Peyer's patch (tissue), 4 donors: ENCODE data around the gene EIF6.

Experiments used
- POLR2A ChIP-seq, 2 donors: fragments of 450-650 bp; IDR thresholded peaks; one replicate each; pipeline ENCODE4 v1.5.1; 2017; ENCODE audit warnings: antibody characterized with exemption in 2 of 2, mild to moderate bottlenecking in 2 of 2, moderate library complexity in 2 of 2
- TF ChIP-seq, protein P1 (sequence below), 6 experiments: fragments of 450-650 bp in 4 of 6; fragments of 200-600 bp in 2 of 6; sonication (generic) in 1 of 6; IDR thresholded peaks; one replicate each; pipeline ENCODE4 v1.5.1; 2017 to 2019; ENCODE audit warnings: antibody characterized with exemption in 6 of 6, mild to moderate bottlenecking in 3 of 6, moderate library complexity in 1 of 6

GRCh38 chr20:35284992-35285805 lies 627 bp upstream of the EIF6 start:
- TF ChIP-seq, protein P1, sequence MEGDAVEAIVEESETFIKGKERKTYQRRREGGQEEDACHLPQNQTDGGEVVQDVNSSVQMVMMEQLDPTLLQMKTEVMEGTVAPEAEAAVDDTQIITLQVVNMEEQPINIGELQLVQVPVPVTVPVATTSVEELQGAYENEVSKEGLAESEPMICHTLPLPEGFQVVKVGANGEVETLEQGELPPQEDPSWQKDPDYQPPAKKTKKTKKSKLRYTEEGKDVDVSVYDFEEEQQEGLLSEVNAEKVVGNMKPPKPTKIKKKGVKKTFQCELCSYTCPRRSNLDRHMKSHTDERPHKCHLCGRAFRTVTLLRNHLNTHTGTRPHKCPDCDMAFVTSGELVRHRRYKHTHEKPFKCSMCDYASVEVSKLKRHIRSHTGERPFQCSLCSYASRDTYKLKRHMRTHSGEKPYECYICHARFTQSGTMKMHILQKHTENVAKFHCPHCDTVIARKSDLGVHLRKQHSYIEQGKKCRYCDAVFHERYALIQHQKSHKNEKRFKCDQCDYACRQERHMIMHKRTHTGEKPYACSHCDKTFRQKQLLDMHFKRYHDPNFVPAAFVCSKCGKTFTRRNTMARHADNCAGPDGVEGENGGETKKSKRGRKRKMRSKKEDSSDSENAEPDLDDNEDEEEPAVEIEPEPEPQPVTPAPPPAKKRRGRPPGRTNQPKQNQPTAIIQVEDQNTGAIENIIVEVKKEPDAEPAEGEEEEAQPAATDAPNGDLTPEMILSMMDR (IDR thresholded peaks at IDR 0.05) = no peak
- no peak for TF ChIP-seq POLR2A (IDR thresholded peaks at IDR 0.05)
